NCI-H1694 treated with DMSO at 0.1 percent for 48 hours (cell line): ENCODE measurements around the gene ZCCHC9.
"Not testable (repeated sequence)": the region's sequence is repeated elsewhere in the genome, so short reads cannot be mapped to it uniquely, and the experiment has no call there.

Source experiments
- DNase-seq: peaks from one replicate; lab custom pipeline; 2025; lab: John Stamatoyannopoulos, UW

Gene ZCCHC9

DNA sequence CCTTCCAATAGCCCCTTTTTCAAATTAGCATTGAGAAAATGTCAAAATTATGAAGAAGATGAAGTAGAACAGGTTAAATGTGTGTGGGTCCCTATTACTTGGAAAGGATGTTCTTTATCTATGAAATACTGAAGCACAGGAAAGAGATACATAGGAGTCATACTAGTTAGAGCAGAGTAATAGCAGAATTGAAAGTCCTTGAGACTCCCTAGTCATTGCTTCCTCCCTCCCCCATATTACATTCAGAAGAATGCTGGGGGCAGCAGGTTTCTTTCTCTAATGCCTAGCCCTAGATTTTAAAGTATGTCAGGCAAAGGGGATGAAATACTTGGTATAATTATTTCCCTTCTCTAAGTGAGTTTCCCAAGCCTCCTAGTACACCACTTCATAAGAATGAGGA, 4.4 kb downstream of the ZCCHC9 start:
- no peak for DNase-seq

DNA sequence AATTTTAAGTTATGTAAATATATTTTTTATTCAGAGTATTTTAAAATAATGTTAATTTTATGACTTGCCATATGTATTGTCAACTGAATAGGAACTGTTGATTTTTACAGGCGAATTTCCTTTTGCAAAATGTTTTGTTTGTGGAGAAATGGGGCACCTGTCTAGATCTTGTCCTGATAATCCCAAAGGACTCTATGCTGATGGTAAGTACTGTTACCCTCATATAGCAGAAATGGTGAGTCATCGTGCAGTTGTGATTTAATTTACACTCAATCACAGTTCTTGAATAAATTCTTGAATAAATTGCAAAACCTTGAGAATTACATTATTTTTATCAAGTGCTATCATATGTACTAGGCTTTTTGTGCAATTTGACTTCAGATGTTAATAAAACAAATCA, 7.4 kb downstream of the ZCCHC9 start:
- DNase-seq = no peak

DNA sequence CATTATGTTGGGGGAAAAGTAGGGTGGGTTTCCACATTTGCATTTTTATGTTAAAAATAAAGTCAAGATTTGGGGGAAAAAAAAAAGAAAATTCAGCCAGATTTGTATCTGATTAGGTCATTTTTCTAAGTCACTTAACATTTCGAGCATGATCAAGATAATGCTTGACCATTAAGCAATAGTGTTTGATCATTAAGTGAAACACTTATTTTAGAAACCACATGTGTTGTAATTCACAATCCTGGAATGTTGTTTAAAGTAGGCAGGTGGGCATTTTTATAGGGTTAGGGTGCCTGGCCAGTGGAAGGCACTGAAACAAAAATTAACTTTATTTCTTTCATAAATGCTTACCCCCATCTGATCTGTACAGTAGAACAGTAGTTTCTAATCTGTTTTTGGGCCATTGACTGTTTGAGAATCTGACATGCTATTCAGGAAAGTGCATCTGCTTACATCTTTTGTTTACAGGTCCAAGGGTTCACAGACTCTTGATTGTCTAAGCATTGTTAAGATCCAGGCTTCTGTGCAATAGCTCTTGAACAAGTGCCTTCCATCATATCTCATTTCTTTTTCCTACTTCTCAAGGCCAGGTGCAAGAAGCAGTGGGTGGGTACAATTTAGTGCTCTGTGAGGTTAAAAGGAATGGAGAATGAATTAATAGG, 9.1 kb downstream of the ZCCHC9 start:
- DNase-seq = no peak

DNA sequence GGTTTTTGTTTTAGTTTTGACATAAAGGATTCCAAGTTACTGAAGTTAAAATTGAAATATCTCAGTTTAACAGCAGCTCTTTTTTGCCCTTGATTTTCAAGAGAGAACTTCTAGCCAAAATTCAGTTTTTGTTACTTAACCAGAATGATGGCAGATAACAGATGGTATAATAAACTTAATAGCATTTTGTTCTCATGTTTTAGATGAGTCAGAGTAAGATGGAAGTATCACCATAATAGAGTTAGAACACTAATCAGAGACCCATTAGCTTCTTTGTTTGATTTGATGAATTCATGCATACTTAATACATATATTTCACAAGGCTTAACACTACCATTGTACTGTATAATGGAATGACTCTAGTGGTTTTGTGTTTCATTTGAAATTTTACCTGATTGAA, 11.9 kb downstream of the ZCCHC9 start:
- no peak for DNase-seq

DNA sequence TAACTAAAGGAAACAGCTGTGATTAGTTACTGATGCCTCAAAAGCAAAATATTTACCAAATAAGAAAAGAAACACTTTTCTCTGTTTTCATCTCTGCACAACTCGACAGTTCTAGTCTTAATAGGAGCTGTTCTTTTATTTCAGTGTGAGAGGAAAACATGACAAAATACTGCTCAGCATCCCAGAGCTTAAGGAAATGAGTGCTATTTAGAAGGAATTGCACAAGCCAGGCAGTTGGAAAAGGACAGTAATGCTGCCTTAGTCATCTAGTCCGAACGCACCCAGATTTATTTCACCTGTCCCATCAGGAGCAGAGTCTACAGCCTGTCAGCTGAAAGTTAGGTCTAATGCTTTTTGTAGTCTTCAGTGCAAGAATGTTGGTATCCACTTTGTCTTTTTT, 12.3 kb downstream of the ZCCHC9 start:
- DNase-seq = no peak

DNA sequence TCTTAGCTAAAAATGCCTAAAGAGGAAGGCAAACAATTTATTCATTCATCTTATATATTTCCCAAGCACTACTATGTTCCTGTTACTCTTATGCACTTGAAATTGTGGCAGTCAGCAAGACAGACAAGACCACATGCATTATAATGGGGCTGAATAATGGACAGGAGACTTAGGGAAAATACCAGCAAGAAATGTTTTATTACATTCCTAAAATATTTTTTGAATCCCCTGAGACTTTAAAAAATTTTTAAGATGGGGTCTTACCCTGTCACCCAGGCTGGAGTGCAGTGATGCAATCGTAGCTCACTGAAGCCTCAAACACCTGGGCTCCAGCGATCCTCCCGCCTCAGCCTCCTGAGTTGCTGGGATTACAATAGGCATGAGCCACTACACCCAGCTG, 13.2 kb downstream of the ZCCHC9 start:
- no peak for DNase-seq

DNA sequence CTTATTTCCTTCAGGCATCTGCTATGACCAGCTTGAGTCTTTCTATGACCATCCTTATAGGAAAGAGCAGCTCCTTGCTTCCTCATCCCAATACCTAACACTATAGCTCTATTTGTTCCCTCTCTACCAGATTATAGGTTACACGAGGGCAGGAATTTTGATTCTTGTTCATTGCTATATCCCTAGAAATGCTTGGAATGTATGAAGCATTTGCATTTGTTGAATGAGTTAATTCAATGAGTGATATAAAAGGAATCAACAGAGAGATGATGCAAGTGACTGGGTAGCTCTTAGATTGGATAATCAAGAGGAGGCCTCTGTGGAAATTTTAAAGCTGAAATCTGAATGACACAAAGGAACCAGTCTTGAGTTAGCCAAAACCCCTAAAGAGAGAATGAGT, 13.9 kb downstream of the ZCCHC9 start:
- no peak for DNase-seq

DNA sequence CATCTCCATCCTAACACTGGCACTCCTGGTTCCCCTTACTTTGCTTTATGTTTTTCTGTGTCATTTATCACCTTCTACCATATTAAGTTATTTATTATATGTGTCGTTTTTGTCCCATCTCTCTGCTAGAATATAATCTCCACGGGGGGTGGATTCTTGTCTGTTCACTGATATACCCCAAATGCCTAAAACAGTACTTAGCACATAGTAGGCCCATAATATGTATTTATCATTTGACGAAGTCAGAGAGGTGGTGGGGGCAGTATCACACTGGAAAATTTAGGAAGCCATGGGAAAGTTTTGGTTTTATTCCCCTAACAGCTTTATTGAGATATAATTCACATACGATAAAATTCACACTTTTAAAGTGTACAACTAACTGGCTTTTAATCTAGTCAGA, 14.4 kb downstream of the ZCCHC9 start:
- no peak for DNase-seq

DNA sequence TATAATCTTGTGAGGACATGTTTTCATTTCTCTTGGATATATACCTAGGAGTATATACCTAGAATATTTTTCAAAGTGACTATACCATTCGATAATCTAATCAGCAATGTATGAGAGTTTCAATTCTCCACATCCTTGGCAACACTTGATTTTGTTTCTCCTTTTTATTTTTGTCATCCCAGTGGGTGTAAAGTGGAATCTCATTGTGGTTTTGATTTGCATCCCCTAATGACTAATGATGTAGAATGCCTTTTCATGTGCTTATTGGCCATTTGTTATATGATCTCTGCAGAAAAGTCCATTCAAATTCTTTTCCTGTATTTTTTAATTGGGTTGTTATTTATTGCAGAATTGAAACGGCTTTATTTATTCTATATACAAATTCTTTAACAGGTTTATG, 15.2 kb downstream of the ZCCHC9 start:
- no peak for DNase-seq

DNA sequence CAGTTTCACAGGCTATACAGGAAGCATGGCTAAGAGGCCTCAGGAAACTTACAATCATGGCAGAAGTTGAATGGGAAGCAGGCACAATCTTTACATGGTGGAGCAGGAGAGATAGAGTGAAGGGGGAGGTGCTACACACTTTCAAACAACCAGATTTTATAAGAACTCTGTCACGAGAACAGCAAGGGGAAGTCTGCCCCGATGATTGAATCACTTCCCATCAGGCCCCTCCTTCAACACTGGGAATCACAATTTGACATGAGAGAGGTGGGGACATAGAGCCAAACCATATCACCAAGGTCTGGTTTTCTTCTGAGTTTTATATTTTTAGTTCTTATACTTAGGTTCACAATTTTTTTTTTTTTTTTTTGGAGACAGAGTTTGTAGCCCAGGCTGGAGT, 16.1 kb downstream of the ZCCHC9 start:
- no peak for DNase-seq

DNA sequence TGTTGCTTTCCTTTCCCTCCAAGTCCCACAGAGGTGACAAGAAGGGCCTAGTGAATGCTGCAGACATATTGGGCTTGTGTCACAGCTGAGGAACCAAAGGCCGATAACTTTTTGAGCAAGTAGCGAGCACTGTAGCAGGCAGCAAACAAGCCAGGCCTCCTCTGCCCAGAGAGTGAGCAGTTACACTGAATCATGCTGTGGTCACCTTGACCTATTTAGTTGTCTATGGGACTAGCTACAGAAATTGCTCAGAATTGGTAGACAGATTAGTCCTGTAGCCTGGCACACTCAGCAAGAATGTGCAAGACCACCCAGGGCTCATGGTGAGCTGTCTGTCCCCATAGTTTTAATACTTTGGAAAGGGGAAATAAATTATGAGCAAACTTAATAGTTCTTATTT, 25.2 kb downstream of the ZCCHC9 start:
- no peak for DNase-seq

DNA sequence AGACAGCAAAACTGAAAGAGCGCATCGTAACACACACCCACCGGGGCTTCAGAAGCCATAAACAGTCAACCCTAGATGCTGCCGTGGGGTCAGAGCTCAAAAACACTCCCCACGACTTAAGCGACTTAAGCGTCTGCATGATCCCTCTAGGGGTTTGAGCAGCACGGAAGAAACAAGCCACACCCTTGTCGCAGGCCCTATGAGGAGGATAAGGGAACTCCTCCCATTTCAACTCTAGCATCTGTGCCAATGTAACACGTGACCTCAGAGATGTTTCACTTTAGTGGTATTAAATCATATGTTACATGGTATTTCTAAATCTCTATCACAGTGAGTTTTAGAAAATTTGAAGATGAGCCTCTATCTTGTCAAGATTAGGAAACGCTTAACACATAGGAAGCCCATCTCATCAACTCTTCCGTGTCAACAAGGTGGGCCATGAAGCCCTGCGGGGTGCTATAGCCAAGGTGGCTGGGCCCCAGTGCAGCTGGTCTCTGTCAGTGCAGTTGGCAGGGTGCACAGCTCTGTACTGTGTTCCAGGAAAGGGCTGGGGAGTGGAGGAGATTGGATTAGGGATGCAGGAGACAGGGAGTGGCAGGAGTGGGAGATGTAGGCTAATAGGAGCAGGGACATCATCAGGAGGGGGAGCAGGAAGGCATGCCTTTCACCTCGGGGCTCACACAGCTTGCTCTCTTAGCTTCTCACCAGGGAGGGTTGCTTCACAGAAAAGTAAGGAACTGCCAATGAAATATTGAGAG, 33.1 kb downstream of the ZCCHC9 start:
- no peak for DNase-seq

DNA sequence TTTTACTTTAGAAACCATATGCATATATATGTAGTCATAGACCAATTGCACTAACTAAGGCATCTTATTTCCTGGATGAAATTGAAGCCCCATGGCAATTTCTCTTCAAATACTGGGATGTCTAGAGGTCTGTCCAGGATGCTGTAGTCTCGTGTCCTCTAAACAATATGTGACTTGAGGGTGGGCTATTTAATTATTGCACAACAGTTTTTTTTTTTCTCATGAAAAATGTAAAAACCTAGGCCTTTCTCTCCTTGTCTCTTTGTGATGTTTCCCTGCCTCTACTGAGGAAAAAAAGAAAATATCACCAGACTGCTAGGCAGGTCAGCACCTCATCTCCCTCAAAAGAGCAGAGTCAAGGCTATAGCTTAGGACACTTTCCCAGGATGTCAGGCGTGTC, 34.6 kb downstream of the ZCCHC9 start:
- no peak for DNase-seq

DNA sequence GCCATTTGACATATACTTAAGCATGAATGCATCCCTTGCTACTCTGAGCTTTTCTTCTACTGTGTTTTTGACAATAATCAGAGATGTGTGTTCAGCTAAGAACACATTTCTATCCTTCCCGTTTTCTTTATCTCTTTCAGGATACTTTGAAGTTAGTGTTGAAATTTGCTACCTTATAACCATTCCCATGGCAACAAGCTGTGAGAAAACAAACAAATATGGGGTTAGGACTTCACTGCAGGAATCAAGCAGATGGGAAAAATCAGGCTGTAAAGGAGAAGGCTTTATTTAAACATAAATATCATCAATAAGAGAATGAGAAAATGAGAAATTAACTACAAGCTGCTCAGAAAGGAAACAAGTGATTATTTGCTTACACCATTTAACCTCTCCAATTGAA, 35.2 kb downstream of the ZCCHC9 start:
- no peak for DNase-seq

DNA sequence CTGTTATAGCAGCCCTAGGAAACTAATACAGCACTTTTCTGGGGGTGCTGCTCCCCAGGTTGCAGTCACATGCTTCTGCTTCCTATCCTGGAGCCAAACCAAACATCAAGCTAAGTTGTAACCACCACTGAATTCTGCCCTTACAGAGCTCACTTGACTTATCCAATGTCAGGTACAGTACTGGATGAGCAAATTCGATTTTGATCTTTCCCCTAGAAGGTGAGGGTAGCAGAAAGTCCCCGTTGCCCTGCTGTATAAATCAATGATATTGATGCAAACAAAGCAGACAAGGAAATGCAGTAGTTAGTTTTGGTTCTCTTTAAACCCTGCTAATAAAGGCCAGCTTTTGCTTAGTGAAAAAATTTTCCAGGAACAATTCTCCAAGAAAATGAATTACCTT, 36.4 kb downstream of the ZCCHC9 start:
- DNase-seq = no peak

DNA sequence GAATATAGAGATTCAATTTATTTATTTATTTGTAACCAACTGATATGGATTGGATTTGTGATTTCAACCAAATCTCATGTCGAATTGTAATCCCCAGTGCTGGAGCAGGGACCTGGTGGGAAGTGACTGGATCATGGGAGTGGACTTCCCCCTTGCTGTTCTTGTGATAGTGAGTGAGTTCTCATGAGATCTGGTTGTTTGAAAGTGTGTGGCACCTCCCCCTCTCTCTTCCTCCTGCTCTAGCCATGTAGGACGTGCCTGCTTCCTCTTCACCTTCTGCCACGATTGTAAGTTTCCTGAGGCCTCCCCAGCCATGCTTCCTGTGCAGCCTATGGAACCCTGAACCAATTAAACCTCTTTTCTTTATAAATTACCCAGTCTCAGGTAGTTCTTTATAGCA, 36.8 kb downstream of the ZCCHC9 start:
- not testable (repeated sequence) for DNase-seq

DNA sequence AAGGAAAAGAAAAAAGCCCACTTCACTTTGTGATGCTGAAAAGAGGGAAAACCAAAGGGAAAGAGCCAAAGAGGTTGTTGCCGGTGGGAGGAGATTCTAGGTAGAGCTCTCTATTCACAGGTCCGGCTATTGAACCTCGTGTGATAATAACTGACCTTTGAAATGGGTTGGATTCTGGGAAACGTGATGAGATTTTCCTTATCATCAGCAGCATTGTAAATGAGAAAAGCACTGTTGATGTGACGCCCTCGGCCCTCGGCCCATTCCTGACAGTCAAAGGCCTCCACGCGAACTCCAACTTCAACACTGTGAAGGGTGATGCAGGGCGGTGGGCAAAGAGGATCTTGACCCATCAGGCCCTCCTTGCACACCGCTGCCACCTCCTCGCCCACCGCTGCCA, 43.3 kb downstream of the ZCCHC9 start:
- no peak for DNase-seq

DNA sequence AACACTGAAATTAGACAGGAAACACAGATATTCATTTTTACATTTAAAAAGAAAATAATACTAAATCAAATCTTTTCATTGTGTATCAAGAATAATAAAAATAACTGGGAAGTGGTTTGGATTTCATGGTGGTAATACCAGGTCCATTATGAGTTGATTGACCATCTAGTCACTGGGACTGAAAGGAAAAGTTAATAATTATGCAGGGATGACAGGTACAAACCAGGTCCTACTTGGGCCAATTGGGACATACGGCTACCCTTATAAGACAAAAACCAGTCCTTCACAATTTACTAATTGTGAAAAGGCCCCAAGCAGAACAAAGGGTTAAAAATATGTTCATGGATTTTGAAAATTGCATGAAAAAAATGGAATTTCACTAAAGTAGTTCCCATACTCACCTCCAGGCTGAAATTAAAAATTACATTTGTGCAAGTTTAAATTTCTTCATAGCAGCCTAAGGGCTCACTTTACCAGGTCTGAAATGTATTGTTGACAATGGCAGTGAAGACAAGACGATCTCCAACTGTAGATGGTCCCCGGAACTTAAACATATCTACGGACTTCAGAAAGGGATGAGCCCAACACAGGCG, 44.1 kb downstream of the ZCCHC9 start:
- no peak for DNase-seq

DNA sequence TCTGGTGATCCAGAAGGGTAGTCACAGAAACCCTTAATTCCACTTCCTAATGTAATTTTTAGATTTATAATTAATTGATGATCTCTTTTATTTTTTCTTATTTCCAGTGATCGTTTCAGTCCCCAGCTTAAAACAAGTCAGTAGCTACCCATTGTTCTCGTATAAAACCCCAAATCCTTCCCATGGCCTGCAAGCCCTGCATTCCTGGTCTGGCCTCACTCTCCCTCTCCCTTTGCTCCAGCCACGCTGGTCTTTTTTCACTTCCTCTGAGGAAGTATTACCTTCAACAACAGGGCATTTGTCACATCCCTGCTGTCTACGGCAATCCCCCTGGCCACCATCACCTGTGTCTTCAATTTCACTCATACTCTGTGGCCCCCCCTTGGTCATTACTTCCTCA, 47.8 kb downstream of the ZCCHC9 start:
- no peak for DNase-seq

DNA sequence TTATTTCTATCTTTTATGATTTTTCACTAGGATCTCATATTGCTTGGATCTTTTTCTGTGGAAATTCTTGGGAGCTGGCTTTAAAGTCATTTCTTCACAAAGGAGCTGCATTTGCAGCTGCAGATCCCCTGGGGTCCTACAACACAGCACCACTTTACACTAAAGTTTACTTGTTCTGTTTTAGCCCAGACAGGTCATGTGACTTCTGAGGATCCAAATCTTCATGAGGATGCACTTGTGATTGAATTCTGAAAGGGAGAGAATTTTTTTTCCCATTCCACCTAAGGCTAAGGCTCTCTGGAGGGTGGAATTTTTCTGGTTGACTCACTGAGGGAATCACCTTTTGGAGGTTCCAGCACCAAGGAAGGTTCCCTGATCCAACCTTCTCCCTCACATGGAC, 49.1 kb downstream of the ZCCHC9 start:
- no peak for DNase-seq

DNA sequence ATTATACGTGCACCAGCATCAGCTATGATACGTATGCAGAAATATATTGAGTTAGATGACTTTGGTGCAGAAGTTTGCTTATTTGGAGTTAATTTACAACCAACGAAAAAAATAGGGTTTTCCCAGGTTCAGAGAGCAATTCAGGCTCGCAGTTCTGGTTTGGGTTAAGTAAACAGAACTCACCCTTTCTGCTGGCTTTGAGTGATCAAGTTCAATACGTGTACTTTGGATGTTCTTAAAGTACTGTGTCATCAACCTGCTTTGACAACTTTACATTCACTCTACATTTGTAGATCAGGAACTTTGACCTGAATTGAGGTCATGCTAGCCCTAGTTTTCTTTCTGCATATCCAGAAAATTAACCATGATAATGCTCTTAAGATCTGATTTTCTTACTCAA, 51.8 kb downstream of the ZCCHC9 start:
- no peak for DNase-seq

DNA sequence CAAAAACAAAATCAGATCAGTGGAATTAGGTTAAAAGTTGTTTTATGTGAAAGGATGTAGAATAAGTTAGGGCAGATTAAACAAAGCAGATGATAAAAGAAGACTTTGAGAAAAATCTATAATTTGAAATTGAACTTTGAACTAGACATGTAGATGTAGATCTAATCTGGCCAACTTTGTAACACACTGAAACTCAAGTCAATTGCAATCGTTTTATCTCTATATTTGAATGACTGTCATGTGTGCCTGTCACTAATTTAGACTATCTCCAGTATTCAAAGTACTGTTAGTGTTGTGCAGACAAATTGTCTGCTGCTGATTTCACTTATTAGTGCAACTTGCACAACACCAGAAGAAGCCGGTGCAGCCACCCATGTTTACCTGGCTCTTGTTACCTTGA, 52.7 kb downstream of the ZCCHC9 start:
- no peak for DNase-seq
